GM18519 (cell line): ENCODE results near the gene TMEM119.

Experiments used
- ATAC-seq: cut with Tn5 transposase; IDR thresholded peaks from one replicate; pipeline ENCODE4 v1.9.1; 2021; ENCODE audit warnings: mild to moderate bottlenecking, moderate library complexity; ENCODE audit not compliant: unreplicated experiment, low FRiP score

TMEM119 gene, protein sequence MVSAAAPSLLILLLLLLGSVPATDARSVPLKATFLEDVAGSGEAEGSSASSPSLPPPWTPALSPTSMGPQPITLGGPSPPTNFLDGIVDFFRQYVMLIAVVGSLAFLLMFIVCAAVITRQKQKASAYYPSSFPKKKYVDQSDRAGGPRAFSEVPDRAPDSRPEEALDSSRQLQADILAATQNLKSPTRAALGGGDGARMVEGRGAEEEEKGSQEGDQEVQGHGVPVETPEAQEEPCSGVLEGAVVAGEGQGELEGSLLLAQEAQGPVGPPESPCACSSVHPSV

DNA sequence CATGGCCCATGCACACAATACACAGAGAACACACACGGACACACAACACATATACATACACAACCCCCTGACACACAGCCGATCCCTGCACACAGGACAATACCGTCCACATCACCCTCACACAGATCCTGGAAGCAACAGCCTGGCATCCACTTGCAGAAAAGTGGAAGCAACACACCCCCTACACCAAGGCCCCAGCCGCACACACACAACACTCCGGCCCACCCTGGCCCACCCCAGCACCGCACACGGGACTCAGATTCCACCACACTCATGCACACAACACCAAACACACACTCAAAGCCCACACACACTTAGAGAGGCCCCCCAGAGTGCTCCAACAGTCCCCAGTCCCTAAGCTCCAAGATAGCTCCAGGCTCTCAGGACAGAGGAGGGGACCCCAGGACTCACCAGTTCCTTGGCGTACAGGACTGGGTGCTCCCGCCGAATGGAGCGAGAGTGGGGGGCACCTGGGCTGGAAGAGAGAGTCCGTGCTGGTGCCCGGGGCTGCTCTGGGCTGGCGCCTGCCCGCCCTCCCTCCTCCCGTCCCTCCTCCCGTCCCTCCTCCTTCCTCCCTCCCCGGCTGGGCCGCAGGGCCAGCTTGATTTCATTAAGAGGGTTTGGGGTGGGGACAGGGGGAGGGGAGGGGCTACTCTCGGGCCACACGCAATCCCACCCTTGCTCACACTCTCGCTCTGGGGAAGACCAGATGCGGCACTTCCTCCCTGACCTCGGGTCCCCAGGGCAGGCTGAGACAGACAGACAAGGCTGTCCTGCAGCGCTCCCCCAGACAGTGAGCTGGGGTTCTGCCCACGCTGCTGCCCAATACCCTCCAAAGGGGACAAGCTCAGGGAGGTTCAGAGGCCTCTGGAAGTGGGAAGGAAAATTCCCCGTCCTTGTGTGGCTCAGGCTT lies at the start of gene TMEM119:
TMEM119 (minus strand) TSS at position 526 of the 913 bp plus-strand sequence. CDS start 5,701 bp downstream, outside the sequence.
- ATAC-seq = no peak

DNA sequence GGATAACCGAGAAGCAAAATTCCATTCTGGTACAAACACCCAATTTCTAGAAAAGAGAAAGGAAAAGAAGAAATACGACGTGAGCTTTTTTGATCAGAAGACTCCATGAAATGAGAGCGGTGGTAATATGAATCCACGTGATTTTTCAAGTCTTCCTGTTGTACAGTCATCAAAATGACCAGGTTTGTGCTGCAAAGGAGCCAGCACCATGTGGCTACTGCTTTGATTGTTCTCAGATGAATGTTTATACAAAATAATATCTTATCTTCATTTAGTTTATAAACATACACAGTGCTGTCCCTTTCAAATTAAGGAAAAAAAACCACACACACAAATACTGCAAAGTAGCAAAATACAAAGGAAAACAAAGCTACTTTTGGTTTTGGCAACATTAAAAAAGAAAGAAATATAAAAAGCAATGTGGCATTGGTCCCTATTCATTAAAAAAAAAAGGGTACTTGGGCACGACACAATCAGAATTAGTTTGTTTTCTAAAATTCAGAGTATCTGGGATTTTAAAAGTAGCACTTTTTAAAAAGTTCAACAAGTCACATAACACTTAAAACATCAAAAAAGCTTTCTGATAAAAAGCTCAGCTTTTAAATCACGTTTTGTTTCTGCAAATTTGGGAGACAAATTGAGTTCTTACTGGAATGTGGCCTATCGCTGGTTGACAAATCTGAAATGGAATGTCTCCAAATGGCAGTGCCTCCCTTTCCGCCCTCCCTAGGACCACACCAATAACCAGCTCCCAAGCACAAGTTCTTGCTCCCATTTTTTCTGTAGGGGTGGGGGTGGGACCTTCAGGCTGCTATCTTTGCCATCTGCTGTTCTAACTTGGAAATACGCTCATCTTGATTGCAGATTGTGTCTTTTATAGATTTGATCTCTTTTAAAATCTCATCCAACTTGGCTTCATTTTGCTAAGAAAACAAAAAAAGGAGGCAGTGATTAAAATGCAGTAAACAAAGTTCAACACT lies 49.0 kb upstream of the TMEM119 start:
- ATAC-seq = no peak

DNA sequence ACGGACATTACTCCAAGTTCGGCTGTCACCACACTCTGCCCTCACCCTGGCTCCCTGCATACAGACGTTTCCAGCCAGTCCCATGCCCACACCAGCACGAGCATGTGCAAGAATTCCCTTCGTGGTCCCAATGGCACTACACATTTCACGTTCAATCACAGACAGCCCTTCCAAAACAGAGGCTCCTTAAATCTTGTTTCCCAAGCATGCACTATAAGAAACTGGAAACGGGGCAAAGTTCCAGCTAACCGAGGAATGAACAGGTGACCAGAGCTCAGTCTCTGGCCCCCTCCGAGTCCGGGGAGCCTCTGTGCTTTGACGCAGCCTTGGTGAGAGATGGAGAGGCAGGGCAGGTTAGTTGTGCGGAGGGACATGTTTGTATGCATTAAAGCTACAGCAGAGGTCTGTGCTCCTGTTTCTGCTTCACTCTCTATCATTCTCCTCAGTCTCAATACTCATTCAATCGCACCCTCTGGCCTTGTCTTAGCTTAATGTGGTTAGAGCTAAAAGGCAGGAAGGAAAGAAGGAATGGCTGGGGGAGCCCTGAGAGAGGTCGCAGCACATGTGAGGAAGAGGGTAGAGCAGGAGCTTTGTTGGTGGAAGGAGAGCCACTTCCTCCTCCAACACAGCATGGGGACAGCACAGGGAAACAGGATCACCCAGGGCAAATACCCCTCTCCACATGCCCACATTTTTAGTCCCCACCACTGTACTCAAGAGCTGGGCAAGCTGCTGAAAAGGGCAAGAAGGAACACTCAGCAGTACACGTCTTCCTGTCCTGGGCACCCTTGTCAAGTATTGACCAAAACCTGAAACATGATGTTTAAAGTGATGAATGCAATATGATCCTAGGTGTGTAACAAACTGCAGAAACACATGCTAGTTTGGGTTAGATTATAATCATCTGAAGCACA lies 48.1 kb upstream of the TMEM119 start:
- no peak for ATAC-seq

DNA sequence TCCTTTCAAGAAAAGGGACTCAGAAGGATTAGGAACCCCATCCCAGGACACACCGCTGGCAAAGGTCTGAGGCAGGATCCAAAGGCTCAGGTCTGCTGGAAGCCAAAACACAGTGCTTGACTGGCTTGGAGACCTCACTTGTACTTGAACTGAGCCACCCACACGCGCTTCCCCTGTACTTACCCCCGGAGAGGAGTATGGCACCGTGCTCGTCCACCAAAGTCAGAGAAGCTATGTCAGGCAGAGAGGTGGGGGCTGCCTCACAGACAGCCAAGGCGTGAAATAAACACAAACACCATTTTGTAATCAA lies 46.9 kb upstream of the TMEM119 start:
- no peak for ATAC-seq

DNA sequence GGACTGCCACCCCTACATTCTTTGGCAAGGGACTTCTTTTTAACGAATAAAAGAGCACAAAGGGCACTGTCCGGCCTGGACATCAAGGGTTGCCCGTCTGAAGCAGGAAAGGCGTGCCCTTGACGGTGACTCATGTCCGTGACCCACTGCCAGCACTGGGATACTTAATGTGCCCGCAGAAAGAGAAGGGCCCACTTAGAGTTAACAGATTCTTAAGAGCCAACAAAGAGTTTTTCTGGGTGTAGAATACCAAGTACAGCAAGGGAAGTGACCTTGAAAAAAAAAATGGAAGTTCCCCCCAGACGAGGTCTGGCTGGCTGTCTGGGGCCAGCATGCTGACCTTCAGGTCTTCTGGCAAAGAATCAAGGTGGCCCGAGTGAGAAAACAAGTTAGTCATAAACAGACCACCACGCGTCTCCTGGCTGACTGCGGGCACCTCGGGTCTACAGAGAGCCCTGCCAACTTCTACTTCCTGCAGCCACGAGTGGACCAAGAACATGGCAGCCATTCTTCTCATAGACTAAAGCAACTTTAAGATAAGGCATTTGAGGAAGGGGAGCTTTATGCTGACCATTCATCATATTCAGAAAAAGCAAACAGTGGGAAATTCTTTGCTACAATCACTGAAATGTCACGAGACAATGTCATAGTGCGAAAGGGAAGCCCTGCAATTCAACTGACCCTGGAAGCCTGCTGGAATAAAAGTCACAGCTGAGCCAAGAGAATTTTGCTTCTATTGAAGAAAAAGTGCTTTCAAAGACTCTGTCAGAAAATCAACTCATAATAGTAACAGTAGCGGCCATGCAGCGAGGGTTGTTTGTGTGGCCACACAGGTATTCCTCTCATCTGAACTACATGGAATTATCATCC lies 46.3 kb upstream of the TMEM119 start:
- ATAC-seq = no peak

DNA sequence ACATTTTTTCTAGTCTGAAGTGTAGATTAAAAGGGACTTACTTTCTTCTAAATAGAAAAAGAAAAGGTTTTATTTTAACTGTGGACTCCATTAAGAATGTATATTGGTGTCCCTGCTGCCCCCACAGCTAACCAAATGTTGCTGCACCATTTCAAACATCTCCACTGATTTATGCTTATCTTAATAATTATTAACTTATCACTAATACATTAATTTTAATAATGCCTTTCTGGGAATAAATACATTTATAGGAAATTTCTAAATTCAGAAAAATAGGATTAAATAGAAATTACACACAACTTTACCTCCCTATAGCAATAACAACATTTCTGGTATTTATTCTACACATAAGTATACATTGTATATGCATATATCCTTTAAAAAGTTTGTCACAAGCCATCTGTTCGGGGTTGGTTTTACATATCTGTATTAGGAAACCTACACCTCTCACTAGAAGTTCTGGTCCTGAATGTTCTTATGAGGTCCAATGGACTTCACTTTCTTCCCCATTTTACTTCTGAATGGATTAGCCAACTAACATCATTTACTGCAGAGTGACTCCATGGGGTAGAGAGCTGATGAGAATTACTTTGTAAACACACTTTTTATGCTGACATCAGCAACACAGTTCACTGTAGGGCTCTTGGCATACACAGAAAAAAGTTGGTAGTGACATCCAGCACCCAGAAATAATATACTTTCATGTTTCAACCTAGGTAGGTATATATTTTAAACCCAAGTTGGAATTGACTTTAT lies 45.2 kb upstream of the TMEM119 start:
- ATAC-seq = no peak

DNA sequence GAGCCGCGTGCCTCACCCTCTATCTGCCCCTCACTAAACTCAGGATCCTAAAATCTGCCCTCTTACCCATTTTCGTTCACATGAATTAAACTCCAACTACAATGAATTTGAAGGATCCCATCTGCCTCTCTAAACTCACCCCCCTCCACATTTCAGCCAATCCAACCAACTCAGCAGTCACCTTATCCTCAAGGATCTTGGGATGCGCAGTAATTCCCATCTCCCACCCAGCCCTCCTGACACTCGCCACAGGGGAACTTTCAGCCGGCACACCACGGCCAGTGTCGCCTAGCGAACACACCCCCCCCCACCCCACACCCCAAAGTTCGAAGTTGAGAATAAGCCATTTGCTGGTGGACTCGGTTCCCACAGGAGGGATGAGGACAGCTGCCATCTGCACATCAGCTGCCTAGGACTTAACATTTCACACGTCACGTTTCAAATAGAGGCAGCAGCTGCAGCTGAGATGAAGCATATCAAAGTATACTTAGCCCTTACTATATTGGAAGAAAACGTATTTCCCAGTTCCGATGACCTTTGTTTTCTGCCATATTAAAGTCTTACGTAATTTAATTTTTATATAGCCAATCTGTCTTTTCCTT lies 44.5 kb upstream of the TMEM119 start:
- ATAC-seq = no peak

DNA sequence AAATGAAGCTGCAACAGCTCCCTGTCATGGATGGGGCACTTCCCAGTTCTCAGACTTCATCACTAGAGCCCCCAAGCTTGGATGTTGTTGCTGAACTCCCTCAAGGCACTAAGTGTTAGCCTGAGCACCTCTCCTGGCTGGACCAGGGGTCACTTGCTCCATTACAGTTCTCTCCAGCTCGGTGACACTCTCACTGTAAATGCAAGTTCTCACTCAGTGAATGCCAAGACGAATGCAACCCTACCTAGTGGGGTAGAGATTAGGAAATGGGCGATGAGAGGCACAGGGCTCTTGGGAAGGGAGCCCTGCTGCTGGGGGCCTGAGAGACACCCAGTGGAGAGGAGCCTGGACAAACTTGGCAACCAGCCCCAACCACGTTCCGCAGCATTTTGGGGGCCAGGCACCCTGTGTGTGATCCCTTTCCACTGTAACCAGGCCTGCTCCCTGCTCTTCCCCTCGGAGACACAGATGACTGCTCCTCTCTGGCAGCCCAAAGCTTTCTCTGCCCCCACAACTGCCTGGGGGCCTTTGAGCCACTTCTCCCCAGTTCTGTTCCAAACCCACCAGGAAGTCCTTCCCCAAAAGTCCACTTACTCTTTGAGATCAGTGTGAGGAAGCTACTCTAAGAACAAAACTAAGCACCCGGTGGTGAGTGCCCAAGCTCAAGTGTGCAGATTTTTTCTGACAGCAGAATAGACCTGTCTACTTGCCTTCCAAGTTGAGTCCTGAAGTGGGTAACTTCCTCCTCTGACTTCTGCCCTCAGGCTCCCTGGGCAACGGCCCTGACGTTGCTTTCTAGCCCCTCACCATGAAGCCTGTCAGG lies 43.8 kb upstream of the TMEM119 start:
- no peak for ATAC-seq

DNA sequence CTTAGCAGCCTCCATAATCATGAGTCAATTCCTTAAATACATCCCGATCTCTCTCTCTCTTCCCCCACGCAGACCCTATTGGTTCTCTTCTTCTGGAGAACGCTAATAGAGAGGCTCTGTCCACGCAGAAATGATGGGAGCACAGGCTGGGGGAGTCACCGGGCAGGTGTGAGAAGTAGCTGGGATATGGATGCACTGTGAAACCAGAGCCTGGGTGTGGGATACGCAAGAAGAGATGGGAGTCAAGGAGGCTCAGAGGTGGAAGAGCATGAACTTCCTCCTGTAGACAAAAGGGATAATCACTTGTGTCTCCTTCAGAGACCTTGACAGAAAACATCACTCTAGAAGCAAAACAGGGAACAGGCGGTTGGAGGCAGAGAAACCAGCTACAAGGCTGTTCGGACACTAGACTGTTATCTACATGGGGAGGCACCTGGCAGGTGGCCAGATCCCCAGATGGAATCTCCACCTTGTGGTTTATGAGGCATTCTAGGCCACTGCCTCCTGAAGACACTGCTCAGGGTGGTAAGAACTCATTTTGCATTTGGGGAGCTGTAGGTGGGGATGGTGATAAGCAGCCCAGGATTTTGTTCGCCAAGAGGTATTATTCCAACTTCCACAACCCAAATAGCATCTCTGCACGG lies 43.0 kb upstream of the TMEM119 start:
- ATAC-seq = no peak

DNA sequence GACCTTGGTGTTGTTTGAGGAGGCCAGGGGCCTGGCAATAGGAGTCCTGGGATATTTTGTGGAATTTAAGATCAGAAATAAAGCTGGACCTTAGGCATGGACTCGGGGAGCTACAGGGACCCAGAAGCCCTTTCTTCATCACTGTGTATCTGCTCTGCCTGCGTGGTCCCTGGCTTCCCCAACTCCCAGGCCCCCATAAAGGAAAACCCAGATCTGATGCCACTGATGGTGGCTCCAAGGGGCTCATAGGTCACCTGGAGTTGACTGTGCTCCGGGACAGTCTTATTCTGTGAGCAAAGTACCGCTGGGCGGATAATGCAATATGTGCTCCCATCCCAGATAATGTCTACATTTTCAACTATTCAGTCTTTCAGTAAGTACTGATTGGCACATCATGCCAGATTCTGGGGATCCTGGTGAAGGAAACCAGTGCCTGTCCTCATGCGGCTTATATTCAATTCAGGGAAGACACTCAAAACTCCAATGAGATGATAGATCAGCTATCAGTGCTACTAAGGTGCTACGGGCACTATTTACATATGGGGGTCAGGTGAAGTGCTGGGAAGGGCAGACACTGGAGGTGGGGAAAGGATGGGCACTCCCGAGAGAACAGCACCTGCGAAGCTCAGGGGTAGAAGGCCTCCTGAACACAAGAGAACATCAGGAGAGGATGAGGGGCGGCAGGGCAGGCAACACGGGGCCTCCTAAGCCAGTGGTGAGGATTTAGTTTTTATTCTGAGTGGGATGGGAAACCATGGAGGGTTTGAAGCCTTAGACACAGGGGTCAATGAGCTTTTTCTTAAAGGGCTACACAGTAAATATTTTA lies 41.3 kb upstream of the TMEM119 start:
- ATAC-seq = no peak

DNA sequence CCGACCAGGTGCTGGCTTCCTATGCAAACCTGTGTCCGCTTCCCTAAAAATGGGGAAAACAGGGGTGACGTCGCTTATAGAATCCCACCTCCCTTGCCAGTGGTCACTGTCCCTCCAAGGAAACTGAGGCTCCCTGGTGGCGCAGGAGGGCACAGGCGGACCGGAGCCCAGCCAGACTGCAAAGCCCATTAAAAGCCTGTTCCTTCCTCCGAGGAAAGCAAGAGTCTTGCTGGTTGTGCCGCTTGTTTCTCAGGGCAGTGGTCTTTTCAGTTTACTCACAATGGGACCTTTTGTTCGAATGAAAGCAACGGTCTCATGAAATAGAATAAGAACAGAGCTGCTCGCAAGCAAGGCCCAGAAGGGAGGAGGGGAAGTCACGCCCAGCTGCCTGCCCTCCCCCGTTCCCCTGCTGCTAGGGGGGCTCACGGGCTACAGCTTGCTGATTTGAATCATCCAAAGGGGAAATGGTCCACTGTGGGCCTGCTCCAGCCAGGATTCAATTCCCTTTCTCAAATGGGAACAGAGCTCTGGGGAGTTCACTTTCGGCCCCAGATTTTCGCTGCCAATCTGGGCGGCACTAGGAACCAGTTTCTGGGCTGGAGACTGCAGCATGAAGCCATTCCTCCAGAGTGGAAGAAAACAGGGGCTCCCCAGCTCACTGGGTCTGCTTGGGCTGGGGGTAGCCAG lies 40.4 kb upstream of the TMEM119 start:
- no peak for ATAC-seq

DNA sequence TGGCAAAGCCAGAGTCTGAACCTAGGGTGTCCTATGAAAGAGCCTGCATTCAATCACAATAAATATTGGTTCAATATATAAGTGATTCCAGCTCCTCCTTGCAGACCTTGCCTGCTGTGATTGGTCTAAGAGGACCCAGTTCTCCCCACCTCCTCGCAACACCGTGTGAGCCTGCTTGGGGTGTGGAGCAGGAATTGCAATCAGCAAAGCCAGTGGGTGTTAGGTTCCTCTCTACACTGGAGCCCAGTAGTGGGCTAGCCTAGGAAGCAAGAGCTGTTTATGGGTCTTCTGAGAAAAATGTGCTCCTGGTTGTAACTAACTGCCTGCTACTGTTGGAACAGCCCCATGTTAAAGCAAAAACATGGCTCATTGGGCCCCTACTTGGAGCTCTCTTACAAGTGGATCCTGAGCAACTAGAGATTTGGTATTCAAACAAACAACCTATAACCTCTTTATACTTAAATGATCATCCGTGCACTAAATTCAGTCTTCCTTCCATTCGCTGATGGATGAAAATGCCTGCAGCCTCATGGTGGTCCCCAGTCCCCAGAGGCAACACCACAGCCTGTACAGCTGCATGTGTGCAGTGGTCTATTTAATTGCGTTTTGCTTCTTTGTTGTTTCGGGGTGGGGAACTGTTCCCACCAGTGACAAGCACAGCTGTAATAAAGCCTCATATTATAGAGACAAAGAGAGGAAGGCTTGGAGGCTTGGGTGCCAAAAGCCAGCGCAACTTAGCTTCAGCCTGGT lies 39.5 kb upstream of the TMEM119 start:
- no peak for ATAC-seq

DNA sequence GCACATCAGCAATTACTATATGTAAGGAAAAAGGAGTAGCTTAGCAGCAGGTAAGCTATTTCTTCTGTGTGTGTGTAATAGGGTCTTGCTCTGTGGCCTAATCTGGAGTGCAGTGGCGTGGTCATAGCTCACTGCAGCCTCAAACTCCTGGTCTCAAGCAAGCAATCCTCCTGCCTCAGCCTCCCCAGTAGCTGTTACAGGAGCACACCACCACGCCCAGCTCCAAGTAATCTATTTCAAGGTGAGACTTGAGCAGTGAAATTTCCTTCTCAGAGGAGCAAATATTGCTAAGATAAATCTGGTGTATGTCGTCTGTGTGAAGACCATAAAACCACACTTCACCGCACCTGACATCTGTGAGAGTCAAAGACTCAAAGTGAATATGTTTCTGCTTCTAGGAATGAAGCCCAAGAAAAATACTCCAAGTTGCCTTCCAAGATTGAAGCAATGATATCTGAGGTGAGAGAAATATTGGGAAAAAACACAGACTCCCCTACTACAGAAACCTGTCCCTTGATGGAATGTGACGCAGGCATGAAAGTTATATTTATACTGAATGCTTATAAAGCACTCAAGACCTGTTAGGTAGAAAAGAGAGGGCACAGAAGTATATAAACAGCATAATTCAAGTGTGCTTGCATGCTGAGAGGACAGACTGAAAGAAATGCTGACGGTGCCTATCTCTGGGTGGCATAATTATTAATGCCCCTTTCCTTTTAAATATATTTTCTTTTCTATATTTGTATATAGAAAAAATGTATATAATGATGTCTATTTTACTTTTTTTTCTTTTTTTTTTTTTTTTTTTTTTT lies 38.3 kb upstream of the TMEM119 start:
- ATAC-seq = no peak
